GM23338 (cell line): ENCODE results near the gene PPP1CC. TPM values are rescaled to one million over a fixed set of nuclear protein-coding genes. Genes with fewer than 3 reads are reported as not detected.

Source experiments
- ATAC-seq: fragments of 200-7000 bp; cut with Tn5 transposase; 3 replicates; pipeline ENCODE4 v1.9.1; 2020
- DNase-seq: peaks from one replicate; pipeline ENCODE4 v3.0.0-alpha.2; 2015; ENCODE audit warnings: low spot score
- H2AFZ ChIP-seq: fragments of 200-600 bp; sonication (generic); 2 replicates; pipeline ENCODE4 v1.8.0; 2016; ENCODE audit warnings: antibody characterized with exemption, mild to moderate bottlenecking, moderate library complexity
- H3F3A ChIP-seq: fragments of 200-600 bp; sonication (generic); replicated peaks from 2 replicates; pipeline ENCODE4 v1.8.0; 2017; ENCODE audit warnings: antibody characterized with exemption, mixed run types, low read depth
- H3K27ac ChIP-seq: fragments of 200-600 bp; sonication (generic); 2 replicates; pipeline ENCODE4 v1.6.1; 2016; ENCODE audit warnings: low read depth
- H3K27me3 ChIP-seq: fragments of 200-600 bp; sonication (generic); 2 replicates; pipeline ENCODE4 v1.8.0; 2016; ENCODE audit warnings: mild to moderate bottlenecking, mixed run types, moderate library complexity; ENCODE audit not compliant: insufficient read depth
- H3K36me3 ChIP-seq: fragments of 200-600 bp; sonication (generic); 2 replicates; pipeline ENCODE4 v1.8.0; 2016; ENCODE audit warnings: mild to moderate bottlenecking; ENCODE audit not compliant: insufficient read depth
- H3K4me1 ChIP-seq: fragments of 200-600 bp; sonication (generic); 2 replicates; pipeline ENCODE4 v1.8.0; 2016; ENCODE audit warnings: mild to moderate bottlenecking, moderate library complexity; ENCODE audit not compliant: insufficient read depth
- H3K4me2 ChIP-seq: fragments of 200-600 bp; sonication (generic); 2 replicates; pipeline ENCODE4 v1.7.1; 2017; ENCODE audit warnings: mixed run types
- H3K4me3 ChIP-seq: fragments of 200-600 bp; sonication (generic); 2 replicates; pipeline ENCODE4 v1.6.1; 2016; ENCODE audit warnings: mixed run types
- H3K79me2 ChIP-seq: fragments of 200-600 bp; sonication (generic); replicated peaks from 2 replicates; pipeline ENCODE4 v1.8.0; 2017; ENCODE audit warnings: mild to moderate bottlenecking; ENCODE audit not compliant: insufficient read depth
- H3K9me2 ChIP-seq: fragments of 200-600 bp; sonication (generic); 2 replicates; pipeline ENCODE4 v1.8.0; 2017; ENCODE audit not compliant: insufficient read depth
- H4K20me1 ChIP-seq: fragments of 200-600 bp; sonication (generic); replicated peaks from 2 replicates; pipeline ENCODE4 v1.8.0; 2017; ENCODE audit warnings: mild to moderate bottlenecking; ENCODE audit not compliant: insufficient read depth
- H3K27ac Mint-ChIP-seq: 2 replicates; pipeline ENCODE4 v1.8.0; 2020; ENCODE audit warnings: inconsistent platforms, mild to moderate bottlenecking, moderate library complexity, mixed read lengths
- H3K27me3 Mint-ChIP-seq: 3 replicates; pipeline ENCODE4 v1.8.0; 2022; ENCODE audit warnings: low read depth, mild to moderate bottlenecking, moderate library complexity, mixed read lengths, inconsistent platforms; ENCODE audit not compliant: insufficient read depth, poor library complexity
- H3K36me3 Mint-ChIP-seq: 3 replicates; pipeline ENCODE4 v1.8.0; 2021; ENCODE audit warnings: low read depth, mild to moderate bottlenecking, inconsistent platforms, moderate library complexity, mixed read lengths
- H3K4me1 Mint-ChIP-seq: 3 replicates; pipeline ENCODE4 v1.8.0; 2020; ENCODE audit warnings: mild to moderate bottlenecking, inconsistent platforms, mixed read lengths
- H3K4me3 Mint-ChIP-seq: 3 replicates; pipeline ENCODE4 v1.8.0; 2021; ENCODE audit warnings: moderate library complexity, mild to moderate bottlenecking, inconsistent platforms, mixed read lengths
- H3K9me3 Mint-ChIP-seq: 3 replicates; pipeline ENCODE4 v1.8.0; 2020; ENCODE audit warnings: moderate library complexity, mild to moderate bottlenecking, inconsistent platforms, mixed read lengths
- EZH2 ChIP-seq: fragments of 200-600 bp; sonication (generic); IDR thresholded peaks from one replicate; pipeline ENCODE4 v1.8.0; 2017; ENCODE audit warnings: antibody characterized with exemption, mild to moderate bottlenecking, low read depth; ENCODE audit not compliant: unreplicated experiment
- EZH2phosphoT487 ChIP-seq: fragments of 200-600 bp; sonication (generic); IDR thresholded peaks from one replicate; pipeline ENCODE4 v1.8.1; 2018; ENCODE audit warnings: antibody characterized with exemption; ENCODE audit not compliant: unreplicated experiment
- JUNB ChIP-seq: IDR thresholded peaks from one replicate; pipeline ENCODE4 v1.6.1; 2016; ENCODE audit warnings: antibody characterized with exemption; ENCODE audit not compliant: unreplicated experiment
- NANOG ChIP-seq: IDR thresholded peaks from 2 replicates; pipeline ENCODE4 v1.6.1; 2016; ENCODE audit warnings: antibody characterized with exemption, borderline replicate concordance
- POLR2AphosphoS5 ChIP-seq: IDR thresholded peaks from 2 replicates; pipeline ENCODE4 v1.6.1; 2016; ENCODE audit warnings: antibody characterized with exemption, low read depth
- REST ChIP-seq: IDR thresholded peaks from one replicate; pipeline ENCODE4 v1.6.1; 2018; ENCODE audit warnings: antibody characterized with exemption; ENCODE audit not compliant: unreplicated experiment
- STAT1 ChIP-seq: IDR thresholded peaks from one replicate; pipeline ENCODE4 v1.6.1; 2016; ENCODE audit warnings: antibody characterized with exemption; ENCODE audit not compliant: unreplicated experiment
- ZNF331 ChIP-seq: fragments of 250-450 bp; sonication (Bioruptor Pico); IDR thresholded peaks from 2 replicates; pipeline ENCODE4 v1.5.0; 2020; ENCODE audit warnings: low read depth, mild to moderate bottlenecking, moderate library complexity
- ZNF462 ChIP-seq: fragments of 250-450 bp; sonication (Bioruptor Pico); IDR thresholded peaks from 2 replicates; pipeline ENCODE4 v1.5.0; 2020; ENCODE audit warnings: mild to moderate bottlenecking, moderate library complexity
- polyA plus RNA-seq: library from polyadenylated mRNA; unstranded; fragments of >200 nt; fragmentation: Nextera tagmentation; extraction: Ambion mirVana; gene quantifications from 2 replicates; pipeline ENCODE4 v1.2.1, GENCODE V29; 2016
- total RNA-seq: library from RNA; depleted of rRNA; stranded (reverse); fragments of >200 nt; shearing (Covaris generic); gene quantifications from 2 replicates; pipeline ENCODE4 v1.2.3, GENCODE V29; 2014
- TF ChIP-seq, protein P1 (sequence below): IDR thresholded peaks from 2 replicates; pipeline ENCODE4 v1.6.1; 2016; ENCODE audit warnings: antibody characterized with exemption

The PPP1CC gene
- total and polyA plus RNA-seq, 2 experiments from 2014 or later = 276 to 501 TPM

GRCh38 chr12:110750784-110751461, 8.2 kb upstream of the PPP1CC start:
- Mint-ChIP-seq H3K4me3 (no peak overlapping the region), H3K36me3 (no peaks in the 10 kb centered on the region), H3K27me3 (peaks cover 2% of the 10 kb centered on the region), H3K9me3 (no peaks in the 10 kb centered on the region), H3K4me1 (no peaks in the 10 kb centered on the region), H3K27ac (no peak overlapping the region)
- Histone ChIP-seq H3K79me2 (no peaks in the 10 kb centered on the region), H2AFZ (no peak overlapping the region), H3K4me3 (no peak overlapping the region), H3K9me2 (no peaks in the 10 kb centered on the region), H3F3A (no peaks in the 10 kb centered on the region), H3K27me3 (no peaks in the 10 kb centered on the region), H3K4me2 (no peak overlapping the region), H3K36me3 (no peaks in the 10 kb centered on the region), H4K20me1 (no peaks in the 10 kb centered on the region), H3K27ac (no peak overlapping the region), H3K4me1 (no peaks in the 10 kb centered on the region)
- TF ChIP-seq NANOG (no peak), POLR2AphosphoS5 (no peak), EZH2 (no peak), JUNB (no peak), ZNF462 (CRISPR knock-in tag) (no peak), ZNF331 (CRISPR knock-in tag) (no peak)
- DNase-seq = no peak
- ATAC-seq = no peak

GRCh38 chr12:110746550-110746949, 3.9 kb upstream of the PPP1CC start:
- no peaks in the 10 kb centered on the region for H3K27me3 ChIP-seq
- H3K4me3 ChIP-seq = no peak overlapping the region
- peaks cover 5% of the 10 kb centered on the region; the same call in 1 of the 2 replicates for H3K4me1 ChIP-seq
- H3K36me3 ChIP-seq = no peaks in the 10 kb centered on the region
- H3F3A ChIP-seq = no peaks in the 10 kb centered on the region
- H3K79me2 ChIP-seq = peaks cover 27% of the 10 kb centered on the region
- DNase-seq (no peak), ATAC-seq (no peak)
- no peak overlapping the region for H2AFZ ChIP-seq
- H3K4me2 ChIP-seq = no peak overlapping the region
- H4K20me1 ChIP-seq = peaks cover 6% of the 10 kb centered on the region
- no peak overlapping the region for H3K4me3 Mint-ChIP-seq
- no peak overlapping the region for H3K27ac Mint-ChIP-seq
- H3K4me1 Mint-ChIP-seq = peaks cover 7% of the 10 kb centered on the region
- peaks cover 9% of the 10 kb centered on the region for H3K27me3 Mint-ChIP-seq
- no peaks in the 10 kb centered on the region for H3K9me2 ChIP-seq
- peaks cover 5% of the 10 kb centered on the region for H3K36me3 Mint-ChIP-seq
- no peaks in the 10 kb centered on the region for H3K9me3 Mint-ChIP-seq
- H3K27ac ChIP-seq = peak overlapping the region; percentile 55; the same call in 1 of the 2 replicates
- no peak for TF ChIP-seq EZH2phosphoT487
- TF ChIP-seq, protein P1, sequence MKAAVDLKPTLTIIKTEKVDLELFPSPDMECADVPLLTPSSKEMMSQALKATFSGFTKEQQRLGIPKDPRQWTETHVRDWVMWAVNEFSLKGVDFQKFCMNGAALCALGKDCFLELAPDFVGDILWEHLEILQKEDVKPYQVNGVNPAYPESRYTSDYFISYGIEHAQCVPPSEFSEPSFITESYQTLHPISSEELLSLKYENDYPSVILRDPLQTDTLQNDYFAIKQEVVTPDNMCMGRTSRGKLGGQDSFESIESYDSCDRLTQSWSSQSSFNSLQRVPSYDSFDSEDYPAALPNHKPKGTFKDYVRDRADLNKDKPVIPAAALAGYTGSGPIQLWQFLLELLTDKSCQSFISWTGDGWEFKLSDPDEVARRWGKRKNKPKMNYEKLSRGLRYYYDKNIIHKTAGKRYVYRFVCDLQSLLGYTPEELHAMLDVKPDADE = no peak
- no peak for TF ChIP-seq STAT1
- no peak for TF ChIP-seq REST
